ENCODE data around the gene LRRC28. TPM values are rescaled to one million over a fixed set of nuclear protein-coding genes. Genes with fewer than 3 reads are reported as not detected.

LRRC28 gene
- total RNA-seq, 2 experiments from 2014 or later = 15.8 to 18.9 TPM

- no peaks in the 10 kb centered on the region for H3K4me1 Mint-ChIP-seq (ENCODE audit: low read depth)
- no peak for DNase-seq
- peaks cover 4% of the 10 kb centered on the region for H3K36me3 Mint-ChIP-seq (ENCODE audit: low read depth)
- no peaks in the 10 kb centered on the region for H3K27me3 Mint-ChIP-seq (ENCODE audit: low read depth)
- H3K4me3 Mint-ChIP-seq = no peak overlapping the region
- CTCF ChIA-PET = no interaction called here
- intact Hi-C loops (cut with micrococcal nuclease) = no loop called here
- no peak overlapping the region for H3K27ac Mint-ChIP-seq
- H3K9me3 Mint-ChIP-seq = no peaks in the 10 kb centered on the region
Observed at GRCh38 chr15:99350408-99350807, 99.1 kb downstream of the LRRC28 start.

DNA sequence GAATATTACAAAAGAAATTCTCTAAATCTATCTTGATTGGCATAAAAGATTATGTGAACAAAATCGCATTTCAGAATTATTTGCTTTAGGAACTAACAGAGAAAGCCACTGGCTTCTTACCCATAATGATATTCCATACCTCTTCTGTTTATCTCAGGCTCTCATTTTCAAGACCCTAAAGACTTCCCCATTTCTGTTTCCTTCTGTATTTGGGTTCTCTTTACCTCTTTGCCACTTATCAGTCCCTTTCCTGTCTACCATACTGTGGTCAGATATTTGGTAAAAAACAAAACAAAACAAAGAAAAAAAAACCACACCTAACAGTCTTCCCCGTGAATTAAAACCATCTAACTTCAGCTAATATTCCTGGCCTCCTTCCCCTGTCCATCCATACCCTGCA is 108.5 kb downstream of the LRRC28 start:
- no peak overlapping the region for H3K27ac Mint-ChIP-seq
- no peak overlapping the region for H3K4me3 Mint-ChIP-seq
- no peak for DNase-seq
- peaks cover 6% of the 10 kb centered on the region for H3K36me3 Mint-ChIP-seq (ENCODE audit: low read depth)
- no peaks in the 10 kb centered on the region for H3K4me1 Mint-ChIP-seq (ENCODE audit: low read depth)
- H3K9me3 Mint-ChIP-seq = no peaks in the 10 kb centered on the region
- no peaks in the 10 kb centered on the region for H3K27me3 Mint-ChIP-seq (ENCODE audit: low read depth)
- CTCF ChIA-PET = interaction anchor here (1.3 kb wide), 1 partner anchor 11 kb away, joined by 4 read pairs; no protein-coding TSS in a partner anchor
- intact Hi-C loops (cut with micrococcal nuclease) = no loop called here

DNA sequence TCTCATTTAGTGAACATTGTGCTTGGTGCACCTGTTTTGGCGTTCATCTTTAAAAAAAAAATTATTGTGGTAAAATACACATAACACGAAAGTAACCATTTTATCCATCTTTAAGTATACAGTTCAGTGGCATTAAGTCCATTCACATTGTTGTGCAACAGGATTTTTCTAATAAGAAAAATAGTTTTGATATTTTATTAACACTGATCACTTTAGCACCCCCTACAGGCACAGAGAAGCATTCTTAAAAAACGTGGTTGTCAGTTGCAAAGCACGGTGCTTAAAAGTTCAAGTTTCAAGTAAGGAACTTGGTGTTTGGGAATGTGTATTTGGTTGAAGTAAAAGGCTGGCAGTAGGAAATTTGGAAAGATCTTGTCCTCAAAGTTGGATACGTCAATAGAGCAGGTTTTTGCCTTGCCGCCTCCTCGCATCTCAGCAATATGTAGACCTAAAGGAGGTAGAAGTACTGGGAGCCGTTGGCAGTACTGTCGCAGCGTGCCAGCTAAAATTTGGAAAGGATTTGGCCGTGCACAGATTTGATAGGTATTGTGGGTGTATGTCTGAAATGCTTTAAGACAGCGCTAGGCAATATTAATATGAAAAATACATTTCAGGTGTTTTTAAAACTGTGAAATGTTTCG is 110.4 kb downstream of the LRRC28 start:
- intact Hi-C loops (cut with micrococcal nuclease) = no loop called here
- H3K27me3 Mint-ChIP-seq (ENCODE audit: low read depth) = no peaks in the 10 kb centered on the region
- H3K4me1 Mint-ChIP-seq (ENCODE audit: low read depth) = peaks cover 4% of the 10 kb centered on the region
- DNase-seq = no peak
- peaks cover 14% of the 10 kb centered on the region for H3K36me3 Mint-ChIP-seq (ENCODE audit: low read depth)
- CTCF ChIA-PET = interaction anchor here (0.6 to 1.9 kb wide), 4 partner anchors 10 to 342 kb away, joined by 3 to 5 read pairs (median 4); no protein-coding TSS in a partner anchor
- H3K27ac Mint-ChIP-seq = no peak overlapping the region
- H3K4me3 Mint-ChIP-seq = no peak overlapping the region
- H3K9me3 Mint-ChIP-seq = peaks cover 1% of the 10 kb centered on the region

DNA sequence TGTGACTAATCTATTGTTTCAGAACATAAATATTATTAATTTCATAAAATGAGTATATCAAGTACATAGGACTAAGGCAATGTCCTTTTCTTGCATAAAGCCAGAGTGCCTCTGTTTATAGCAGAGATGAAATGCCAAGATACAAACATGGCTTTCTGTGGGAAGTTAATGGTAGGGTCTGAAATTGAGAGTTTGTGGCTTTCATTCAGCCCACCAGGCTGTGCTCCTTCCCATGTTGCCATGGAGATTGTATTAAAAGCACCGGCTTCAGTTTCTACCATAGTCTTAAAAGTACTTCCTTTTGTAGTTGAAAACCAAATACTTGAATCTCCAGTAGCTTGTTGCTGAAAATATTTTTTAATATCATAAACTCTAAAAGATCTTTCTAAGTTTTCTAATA is 114.0 kb downstream of the LRRC28 start:
- Mint-ChIP-seq H3K4me1 (ENCODE audit: low read depth) (peaks cover 7% of the 10 kb centered on the region), H3K27ac (no peak overlapping the region), H3K9me3 (peaks cover 11% of the 10 kb centered on the region), H3K4me3 (no peak overlapping the region), H3K36me3 (ENCODE audit: low read depth) (peaks cover 30% of the 10 kb centered on the region), H3K27me3 (ENCODE audit: low read depth) (no peaks in the 10 kb centered on the region)
- intact Hi-C loops (cut with micrococcal nuclease) = no loop called here
- CTCF ChIA-PET = no interaction called here
- no peak for DNase-seq

DNA sequence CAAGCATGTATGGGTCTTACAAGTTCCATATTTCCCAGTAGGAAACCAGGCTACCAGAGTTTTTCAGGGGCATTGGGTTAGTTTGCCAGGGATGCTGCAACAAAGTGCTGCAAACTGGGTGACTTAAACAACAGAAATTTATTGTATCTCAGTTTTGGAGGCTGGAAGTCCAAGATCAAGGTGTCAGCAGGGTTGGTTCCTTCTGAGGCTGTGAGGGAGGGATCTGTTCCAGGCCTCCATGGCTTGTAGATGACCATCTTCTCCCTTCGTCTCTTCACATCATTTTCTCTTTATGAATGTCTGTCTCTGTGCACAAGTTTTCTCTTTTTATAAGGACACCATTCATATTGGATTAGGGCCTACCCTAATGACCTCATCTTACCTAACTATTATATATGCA is 114.7 kb downstream of the LRRC28 start:
- CTCF ChIA-PET = no interaction called here
- H3K4me3 Mint-ChIP-seq = no peak overlapping the region
- peaks cover 7% of the 10 kb centered on the region for H3K4me1 Mint-ChIP-seq (ENCODE audit: low read depth)
- H3K27ac Mint-ChIP-seq = no peak overlapping the region
- H3K27me3 Mint-ChIP-seq (ENCODE audit: low read depth) = no peaks in the 10 kb centered on the region
- peaks cover 11% of the 10 kb centered on the region for H3K9me3 Mint-ChIP-seq
- DNase-seq = no peak
- peaks cover 30% of the 10 kb centered on the region for H3K36me3 Mint-ChIP-seq (ENCODE audit: low read depth)
- intact Hi-C loops (cut with micrococcal nuclease) = no loop called here

- Mint-ChIP-seq H3K4me3 (no peak overlapping the region), H3K9me3 (peaks cover 11% of the 10 kb centered on the region), H3K36me3 (ENCODE audit: low read depth) (peaks cover 26% of the 10 kb centered on the region), H3K27me3 (ENCODE audit: low read depth) (no peaks in the 10 kb centered on the region), H3K27ac (no peak overlapping the region), H3K4me1 (ENCODE audit: low read depth) (peaks cover 25% of the 10 kb centered on the region)
- CTCF ChIA-PET = interaction anchor here (1.9 kb wide), 1 partner anchor 335 kb away, joined by 6 read pairs; no protein-coding TSS in a partner anchor
- intact Hi-C loops (cut with micrococcal nuclease) = no loop called here
- DNase-seq = no peak
Observed at GRCh38 chr15:99368743-99369142, 117.5 kb downstream of the LRRC28 start.

DNA sequence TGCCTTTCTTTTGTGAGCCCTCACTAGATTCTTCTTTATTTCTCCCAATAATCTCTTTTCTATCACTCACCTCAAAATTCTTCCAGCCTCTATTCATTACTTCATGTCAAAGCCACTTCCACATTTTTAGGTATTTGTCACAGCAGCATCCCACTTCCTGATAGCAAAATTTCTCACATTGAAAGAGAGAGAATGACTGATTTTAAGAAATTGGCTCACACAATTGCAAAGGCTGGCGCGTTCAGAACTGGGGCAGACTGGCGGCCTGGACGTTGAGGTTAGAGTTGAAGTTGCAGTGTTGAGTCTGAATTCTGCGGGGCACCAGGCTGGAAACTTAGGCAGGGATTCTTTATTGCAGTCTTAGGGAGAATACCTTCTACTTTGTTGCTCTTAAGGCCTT is 117.9 kb downstream of the LRRC28 start:
- Mint-ChIP-seq H3K9me3 (peaks cover 11% of the 10 kb centered on the region), H3K27me3 (ENCODE audit: low read depth) (no peaks in the 10 kb centered on the region), H3K4me3 (no peak overlapping the region), H3K36me3 (ENCODE audit: low read depth) (peaks cover 26% of the 10 kb centered on the region), H3K27ac (peak overlapping the region; percentile 13), H3K4me1 (ENCODE audit: low read depth) (peaks cover 25% of the 10 kb centered on the region)
- intact Hi-C loops (cut with micrococcal nuclease) = no loop called here
- CTCF ChIA-PET = interaction anchor here (1.4 to 1.9 kb wide), 2 partner anchors 97 to 335 kb away, joined by 3 to 6 read pairs; no protein-coding TSS in a partner anchor
- DNase-seq = peak; percentile 21

DNA sequence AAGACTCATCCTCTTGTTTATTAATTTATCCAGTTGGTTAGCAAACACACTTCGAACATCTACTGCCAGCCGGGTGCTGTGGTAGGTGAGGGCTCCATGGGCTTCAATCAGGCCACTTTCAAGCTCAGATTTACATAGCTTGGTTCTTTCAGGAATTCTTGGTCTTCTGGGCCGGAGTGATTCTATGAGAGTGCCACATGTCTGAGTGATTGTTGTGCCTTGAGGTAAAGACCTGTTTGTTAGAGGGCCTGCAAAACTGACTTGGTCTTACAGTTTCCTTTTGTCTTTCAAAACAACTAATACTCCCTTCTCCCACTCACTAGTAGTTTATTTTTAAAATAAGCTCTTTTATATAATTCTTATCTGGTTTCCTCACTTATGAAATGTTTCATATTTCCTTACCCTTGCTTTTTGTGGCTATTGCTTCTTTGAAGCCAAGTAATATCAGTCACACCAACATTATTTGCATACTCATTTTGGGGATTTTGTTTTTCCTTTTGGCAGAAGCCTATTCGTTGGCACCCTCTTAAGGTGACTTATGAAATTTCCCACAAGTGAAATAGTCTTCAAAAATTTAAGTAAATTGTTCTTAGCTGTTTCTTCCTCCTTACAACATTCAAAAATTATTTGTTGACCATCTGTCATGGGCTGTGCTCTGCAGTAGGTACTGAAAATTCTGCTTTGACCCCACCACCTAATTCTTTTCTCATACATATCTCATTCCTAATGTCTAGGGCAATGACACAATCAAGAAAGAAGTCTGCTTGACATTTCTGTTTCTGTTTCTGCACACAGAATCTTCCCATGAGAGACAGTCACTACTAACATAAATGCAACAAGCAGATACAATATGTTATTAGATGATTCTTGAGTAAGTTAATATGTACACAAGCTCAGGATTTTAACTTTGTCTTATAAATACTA is 120.2 kb downstream of the LRRC28 start:
- Mint-ChIP-seq H3K27me3 (ENCODE audit: low read depth) (no peaks in the 10 kb centered on the region), H3K27ac (peak overlapping the region; percentile 44), H3K4me3 (no peak overlapping the region), H3K4me1 (ENCODE audit: low read depth) (peaks cover 22% of the 10 kb centered on the region), H3K36me3 (ENCODE audit: low read depth) (peaks cover 30% of the 10 kb centered on the region), H3K9me3 (peaks cover 16% of the 10 kb centered on the region)
- intact Hi-C loops (cut with micrococcal nuclease) = loop anchor here (1.0 to 2.0 kb wide), 7 partner anchors 27 to 333 kb away; partner anchors contain the start of genes LRRC28 and SYNM
- no peak for DNase-seq
- CTCF ChIA-PET = interaction anchor here (0.7 to 3.2 kb wide), 17 partner anchors 9 to 333 kb away, joined by 3 to 15 read pairs (median 3); no protein-coding TSS in a partner anchor

DNA sequence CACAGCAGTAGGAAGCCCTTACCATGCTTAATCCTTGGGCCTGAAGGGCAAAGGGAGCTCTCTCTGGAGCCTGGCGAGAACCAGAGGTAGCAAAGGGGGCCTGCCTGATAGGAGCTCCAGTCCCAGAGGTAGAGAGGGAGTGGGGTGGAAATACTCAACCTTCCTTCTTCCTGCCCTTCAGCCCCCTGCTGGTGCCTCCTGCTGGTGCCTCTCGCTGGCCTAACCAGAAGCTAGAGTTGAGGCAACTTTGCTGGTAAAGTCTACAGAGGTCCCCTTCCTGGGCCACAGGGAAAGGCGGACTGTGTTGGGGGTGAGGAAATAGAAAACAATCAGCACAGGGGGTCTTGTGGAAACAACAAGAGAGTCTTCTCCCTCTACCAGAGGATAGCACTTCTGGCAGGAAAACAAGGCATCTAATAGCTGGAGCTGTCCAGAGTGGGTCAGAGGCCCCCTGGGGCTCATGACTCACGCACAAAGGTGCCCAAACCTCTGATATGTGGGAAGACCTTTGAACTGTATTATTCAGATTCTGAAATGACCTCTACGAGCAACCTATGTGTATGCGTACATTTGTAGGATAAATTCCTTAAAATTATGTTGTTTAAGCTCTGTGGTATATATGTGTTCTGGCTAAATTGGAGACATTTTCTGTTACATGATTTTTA is 133.9 kb downstream of the LRRC28 start:
- Mint-ChIP-seq H3K27me3 (ENCODE audit: low read depth) (no peaks in the 10 kb centered on the region), H3K27ac (no peak overlapping the region), H3K4me3 (no peak overlapping the region), H3K36me3 (ENCODE audit: low read depth) (peaks cover 6% of the 10 kb centered on the region), H3K4me1 (ENCODE audit: low read depth) (peaks cover 20% of the 10 kb centered on the region), H3K9me3 (peaks cover 1% of the 10 kb centered on the region)
- no peak for DNase-seq
- intact Hi-C loops (cut with micrococcal nuclease) = no loop called here
- CTCF ChIA-PET = interaction anchor here (1.2 kb wide), 1 partner anchor 24 kb away, joined by 3 read pairs; no protein-coding TSS in a partner anchor

DNA sequence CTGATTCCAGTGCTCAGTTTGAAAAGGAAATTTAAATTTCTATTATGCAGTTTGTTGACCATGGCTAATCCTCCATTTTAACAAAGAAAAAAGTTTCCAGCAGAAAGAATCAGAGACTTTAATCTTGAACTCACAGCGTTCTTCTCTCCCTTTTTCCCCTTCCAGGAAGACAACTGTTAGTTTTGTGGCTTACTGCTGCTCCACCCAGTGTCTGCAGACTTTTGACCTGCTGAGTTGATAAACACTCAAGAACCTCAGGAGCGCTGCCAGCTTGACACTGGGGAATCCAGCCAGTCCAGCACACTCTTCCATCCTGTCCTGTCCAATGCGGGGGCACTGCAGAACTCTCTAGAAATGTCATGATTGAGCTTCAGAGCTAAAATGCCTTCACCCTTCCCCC is 134.6 kb downstream of the LRRC28 start:
- peaks cover 5% of the 10 kb centered on the region for H3K36me3 Mint-ChIP-seq (ENCODE audit: low read depth)
- no peak overlapping the region for H3K27ac Mint-ChIP-seq
- no peaks in the 10 kb centered on the region for H3K27me3 Mint-ChIP-seq (ENCODE audit: low read depth)
- no peak overlapping the region for H3K4me3 Mint-ChIP-seq
- peaks cover 2% of the 10 kb centered on the region for H3K9me3 Mint-ChIP-seq
- H3K4me1 Mint-ChIP-seq (ENCODE audit: low read depth) = peaks cover 20% of the 10 kb centered on the region
- intact Hi-C loops (cut with micrococcal nuclease) = no loop called here
- no peak for DNase-seq
- CTCF ChIA-PET = no interaction called here

- CTCF ChIA-PET = no interaction called here
- Mint-ChIP-seq H3K4me3 (no peak overlapping the region), H3K27ac (no peak overlapping the region), H3K36me3 (ENCODE audit: low read depth) (peaks cover 1% of the 10 kb centered on the region), H3K27me3 (ENCODE audit: low read depth) (no peaks in the 10 kb centered on the region), H3K4me1 (ENCODE audit: low read depth) (peaks cover 20% of the 10 kb centered on the region), H3K9me3 (peaks cover 4% of the 10 kb centered on the region)
- DNase-seq = no peak
- intact Hi-C loops (cut with micrococcal nuclease) = no loop called here
Observed at GRCh38 chr15:99386391-99386790, 135.1 kb downstream of the LRRC28 start.
